HepG2 (cell line): ENCODE measurements around the gene ATP9A. TPM values are rescaled to one million over a fixed set of nuclear protein-coding genes. Genes with fewer than 3 reads are reported as not detected.

Experiments used
- AGO1 ChIP-seq: fragments of 200-400 bp; formaldehyde crosslinking; IDR thresholded peaks from 2 replicates; pipeline ENCODE4 v1.6.1; 2017; ENCODE audit warnings: mild to moderate bottlenecking, low read depth, low read length, moderate library complexity; ENCODE audit not compliant: poor library complexity, severe bottlenecking
- ELF4 ChIP-seq: sonication (generic); formaldehyde crosslinking; IDR thresholded peaks from 2 replicates; pipeline ENCODE4 v1.5.0; 2020; ENCODE audit warnings: missing genetic modification reagents, mild to moderate bottlenecking, moderate library complexity, borderline replicate concordance
- FOSL2 ChIP-seq: sonication (generic); formaldehyde crosslinking; IDR thresholded peaks from 2 replicates; pipeline ENCODE4 v1.4.0; 2020; ENCODE audit warnings: missing genetic modification reagents
- GFI1 ChIP-seq: sonication (generic); formaldehyde crosslinking; IDR thresholded peaks from 2 replicates; pipeline ENCODE4 v1.5.0; 2020; ENCODE audit warnings: missing genetic modification reagents, mild to moderate bottlenecking, borderline replicate concordance
- HMGA1 ChIP-seq: sonication (generic); formaldehyde crosslinking; conservative IDR thresholded peaks from 2 replicates; pipeline ENCODE4 v1.4.0; 2020; ENCODE audit warnings: missing genetic modification reagents
- JUNB ChIP-seq: sonication (generic); formaldehyde crosslinking; IDR thresholded peaks from 2 replicates; pipeline ENCODE4 v1.8.0; 2022; ENCODE audit warnings: missing genetic modification reagents, mild to moderate bottlenecking, borderline replicate concordance
- NFE2L1 ChIP-seq: sonication (generic); formaldehyde crosslinking; IDR thresholded peaks from 2 replicates; pipeline ENCODE4 v1.4.0; 2020; ENCODE audit warnings: missing genetic modification reagents, mild to moderate bottlenecking, borderline replicate concordance
- NFIB ChIP-seq: sonication (generic); formaldehyde crosslinking; IDR thresholded peaks from 2 replicates; pipeline ENCODE4 v1.9.0; 2021; ENCODE audit warnings: missing genetic modification reagents, mild to moderate bottlenecking, borderline replicate concordance
- NFKB2 ChIP-seq: sonication (generic); formaldehyde crosslinking; IDR thresholded peaks from 2 replicates; pipeline ENCODE4 v1.4.0; 2020; ENCODE audit warnings: missing genetic modification reagents, borderline replicate concordance
- PLRG1 ChIP-seq: fragments of 450-650 bp; conservative IDR thresholded peaks from 2 replicates; pipeline ENCODE4 v1.6.1; 2016
- RAD51 ChIP-seq: fragments of 450-650 bp; IDR thresholded peaks from 2 replicates; pipeline ENCODE4 v1.6.1; 2016; ENCODE audit warnings: borderline replicate concordance
- SP1 ChIP-seq, 2 experiments: fragments of 450-650 bp in 1 of 2; sonication (generic) in 1 of 2; formaldehyde crosslinking in 1 of 2; IDR thresholded peaks; 2 replicates each; pipeline versions ENCODE4 v1.4.0 to v1.6.1; 2016 to 2020; ENCODE audit warnings: missing genetic modification reagents in 1 of 2
- TAF15 ChIP-seq: fragments of 200-400 bp; formaldehyde crosslinking; IDR thresholded peaks from one replicate; pipeline ENCODE4 v1.6.1; 2018; ENCODE audit warnings: mild to moderate bottlenecking, low read depth, low read length; ENCODE audit not compliant: poor library complexity, severe bottlenecking
- TCF7L2 ChIP-seq: IDR thresholded peaks from 2 replicates; pipeline ENCODE4 v1.6.1; 2011; ENCODE audit warnings: mild to moderate bottlenecking, low read depth, low read length, moderate library complexity
- TMF1 ChIP-seq: sonication (generic); formaldehyde crosslinking; IDR thresholded peaks from 2 replicates; pipeline ENCODE4 v1.8.1; 2022; ENCODE audit warnings: low read depth, missing genetic modification reagents
- U2AF1 ChIP-seq: fragments of 200-400 bp; formaldehyde crosslinking; optimal IDR thresholded peaks from 2 replicates; pipeline ENCODE3; 2017; ENCODE audit warnings: mild to moderate bottlenecking, low read depth, low read length
- ZBTB21 ChIP-seq: sonication (generic); formaldehyde crosslinking; IDR thresholded peaks from 2 replicates; pipeline ENCODE4 v1.4.0; 2020; ENCODE audit warnings: missing genetic modification reagents
- ZFP41 ChIP-seq: sonication (generic); formaldehyde crosslinking; IDR thresholded peaks from 2 replicates; pipeline ENCODE4 v1.4.0; 2020; ENCODE audit warnings: mild to moderate bottlenecking, missing genetic modification reagents, borderline replicate concordance
- ZFP90 ChIP-seq: sonication (generic); formaldehyde crosslinking; IDR thresholded peaks from 2 replicates; pipeline ENCODE4 v1.8.0; 2022; ENCODE audit warnings: missing genetic modification reagents, mild to moderate bottlenecking, inconsistent platforms, borderline replicate concordance
- ZNF282 ChIP-seq: fragments of 450-650 bp; IDR thresholded peaks from 2 replicates; pipeline ENCODE4 v1.6.1; 2018; ENCODE audit not compliant: partially characterized antibody
- ZNF30 ChIP-seq: sonication (generic); formaldehyde crosslinking; IDR thresholded peaks from 2 replicates; pipeline ENCODE4 v1.5.0; 2020; ENCODE audit warnings: mild to moderate bottlenecking, missing genetic modification reagents
- ZNF354B ChIP-seq: sonication (generic); formaldehyde crosslinking; IDR thresholded peaks from 2 replicates; pipeline ENCODE4 v1.8.0; 2022; ENCODE audit warnings: mild to moderate bottlenecking, missing genetic modification reagents
- ZNF441 ChIP-seq: sonication (generic); formaldehyde crosslinking; IDR thresholded peaks from 2 replicates; pipeline ENCODE4 v1.7.0; 2021; ENCODE audit warnings: missing genetic modification reagents, borderline replicate concordance
- ZNF496 ChIP-seq: sonication (generic); formaldehyde crosslinking; IDR thresholded peaks from 2 replicates; pipeline ENCODE4 v1.8.1; 2023; ENCODE audit warnings: mild to moderate bottlenecking, moderate library complexity, missing genetic modification reagents; ENCODE audit not compliant: insufficient replicate concordance
- ZNF674 ChIP-seq: sonication (generic); formaldehyde crosslinking; IDR thresholded peaks from 2 replicates; pipeline ENCODE4 v1.5.0; 2020; ENCODE audit warnings: low read depth, mild to moderate bottlenecking, missing genetic modification reagents
- ZNF720 ChIP-seq: sonication (generic); formaldehyde crosslinking; IDR thresholded peaks from 2 replicates; pipeline ENCODE4 v1.4.0; 2020; ENCODE audit warnings: missing genetic modification reagents
- ZNF780A ChIP-seq: sonication (generic); formaldehyde crosslinking; IDR thresholded peaks from 2 replicates; pipeline ENCODE4 v1.8.0; 2022; ENCODE audit warnings: mild to moderate bottlenecking, missing genetic modification reagents, moderate library complexity
- ZSCAN9 ChIP-seq: IDR thresholded peaks from 2 replicates; pipeline ENCODE4 v1.6.1; 2016; ENCODE audit warnings: borderline replicate concordance
- polyA plus RNA-seq, 8 experiments: library from polyadenylated mRNA; depleted of rRNA in 3 of 8; stranded (reverse) in 7 of 8; unstranded in 1 of 8; fragments of >200 nt; fragmentation: Illumina TruSeq in 4 of 8; extraction: Trizol in 4 of 8; gene quantifications; 2 replicates each; pipeline versions ENCODE4 v1.2.1 to v1.2.3, GENCODE V29; 2011 to 2016; ENCODE audit warnings: low read depth in 4 of 8, missing spikeins in 1 of 8, mixed read lengths in 1 of 8; ENCODE audit not compliant: insufficient read depth in 1 of 8
- total RNA-seq, 5 experiments: library from RNA; depleted of rRNA; stranded (reverse); fragments of >200 nt; fragmentation: Illumina TruSeq; extraction: Trizol; gene quantifications; 2 replicates each; pipeline ENCODE4 v1.2.3, GENCODE V29; 2016; ENCODE audit warnings: low read depth in 1 of 5
- TF ChIP-seq, protein P1 (sequence below): sonication (generic); formaldehyde crosslinking; IDR thresholded peaks from 2 replicates; pipeline ENCODE4 v1.5.0; 2020; ENCODE audit warnings: missing genetic modification reagents
- TF ChIP-seq, protein P2 (sequence below), 2 experiments: fragments of 450-650 bp in 1 of 2; sonication (generic) in 1 of 2; formaldehyde crosslinking; IDR thresholded peaks; 2 replicates each; pipeline versions ENCODE4 v1.5.0 to v1.8.0; 2020 to 2022; ENCODE audit warnings: mild to moderate bottlenecking in 1 of 2, missing genetic modification reagents in 1 of 2

Gene ATP9A
- total and polyA plus RNA-seq, 2 of the 13 experiments (the other 11 are each of a cell fraction or from before 2014, with no cell fraction given), result 11.8 to 18.5 TPM

DNA sequence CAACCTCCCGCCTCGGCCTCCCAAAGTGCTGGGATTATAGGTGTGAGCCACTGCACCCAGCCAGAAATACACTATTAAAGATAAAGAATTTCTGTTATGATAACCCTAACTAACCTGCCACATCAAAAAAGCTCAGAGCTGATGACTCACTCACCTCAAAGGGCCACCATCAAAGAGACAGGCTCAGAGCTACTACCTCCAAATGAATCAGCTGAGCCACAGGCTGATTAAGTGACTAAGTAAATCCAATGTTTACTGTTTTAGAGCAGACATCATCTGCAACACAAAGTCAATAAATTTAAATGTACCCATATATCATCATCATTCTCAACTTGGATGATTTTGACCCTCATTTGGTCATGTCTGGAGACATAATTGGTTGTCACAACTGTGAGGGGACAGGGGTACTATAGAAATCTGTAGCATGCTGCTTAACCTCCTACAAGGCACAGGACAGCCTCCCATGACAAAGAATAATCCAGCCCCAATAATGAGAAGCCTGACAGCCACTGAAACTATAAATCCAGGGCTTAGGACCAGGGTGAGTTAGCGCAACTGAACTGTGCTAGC, 106.5 kb downstream of the ATP9A start (continued):
- TF ChIP-seq NFIB, result no peak
- TF ChIP-seq ZFP41 (CRISPR knock-in tag), result no peak
- TF ChIP-seq, protein P1, sequence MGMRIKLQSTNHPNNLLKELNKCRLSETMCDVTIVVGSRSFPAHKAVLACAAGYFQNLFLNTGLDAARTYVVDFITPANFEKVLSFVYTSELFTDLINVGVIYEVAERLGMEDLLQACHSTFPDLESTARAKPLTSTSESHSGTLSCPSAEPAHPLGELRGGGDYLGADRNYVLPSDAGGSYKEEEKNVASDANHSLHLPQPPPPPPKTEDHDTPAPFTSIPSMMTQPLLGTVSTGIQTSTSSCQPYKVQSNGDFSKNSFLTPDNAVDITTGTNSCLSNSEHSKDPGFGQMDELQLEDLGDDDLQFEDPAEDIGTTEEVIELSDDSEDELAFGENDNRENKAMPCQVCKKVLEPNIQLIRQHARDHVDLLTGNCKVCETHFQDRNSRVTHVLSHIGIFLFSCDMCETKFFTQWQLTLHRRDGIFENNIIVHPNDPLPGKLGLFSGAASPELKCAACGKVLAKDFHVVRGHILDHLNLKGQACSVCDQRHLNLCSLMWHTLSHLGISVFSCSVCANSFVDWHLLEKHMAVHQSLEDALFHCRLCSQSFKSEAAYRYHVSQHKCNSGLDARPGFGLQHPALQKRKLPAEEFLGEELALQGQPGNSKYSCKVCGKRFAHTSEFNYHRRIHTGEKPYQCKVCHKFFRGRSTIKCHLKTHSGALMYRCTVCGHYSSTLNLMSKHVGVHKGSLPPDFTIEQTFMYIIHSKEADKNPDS (CRISPR knock-in tag), result no peak
- no peak for TF ChIP-seq ZNF441 (CRISPR knock-in tag)
- TF ChIP-seq TCF7L2, result no peak; the same call in 1 of the 2 replicates
- TF ChIP-seq ELF4 (CRISPR knock-in tag), result no peak
- no peak for TF ChIP-seq U2AF1
- no peak for TF ChIP-seq ZNF780A
- TF ChIP-seq ZBTB21, result peak; percentile 19; the same call in 1 of the 2 replicates
- TF ChIP-seq SP1 (IDR thresholded peaks at IDR 0.05), result no peak
- TF ChIP-seq SP1 (CRISPR knock-in tag; IDR thresholded peaks at IDR 0.05), result no peak
- TF ChIP-seq TMF1 (CRISPR knock-in tag), result no peak
- no peak for TF ChIP-seq AGO1
- no peak for TF ChIP-seq ZNF354B (CRISPR knock-in tag)
- no peak for TF ChIP-seq PLRG1
- TF ChIP-seq NFKB2 (CRISPR knock-in tag), result no peak
- peak; percentile 100 for TF ChIP-seq FOSL2 (CRISPR knock-in tag)
- no peak for TF ChIP-seq ZNF720 (CRISPR knock-in tag)
- TF ChIP-seq ZNF282, result no peak
- no peak for TF ChIP-seq ZNF674 (CRISPR knock-in tag)
- no peak for TF ChIP-seq RAD51
- TF ChIP-seq NFE2L1, result no peak
- TF ChIP-seq TAF15, result no peak
- peak; percentile 97 for TF ChIP-seq JUNB (CRISPR knock-in tag)
- TF ChIP-seq ZNF496 (CRISPR knock-in tag), result no peak
- no peak for TF ChIP-seq ZNF30 (CRISPR knock-in tag)
- TF ChIP-seq HMGA1, result no peak
- TF ChIP-seq, protein P2, sequence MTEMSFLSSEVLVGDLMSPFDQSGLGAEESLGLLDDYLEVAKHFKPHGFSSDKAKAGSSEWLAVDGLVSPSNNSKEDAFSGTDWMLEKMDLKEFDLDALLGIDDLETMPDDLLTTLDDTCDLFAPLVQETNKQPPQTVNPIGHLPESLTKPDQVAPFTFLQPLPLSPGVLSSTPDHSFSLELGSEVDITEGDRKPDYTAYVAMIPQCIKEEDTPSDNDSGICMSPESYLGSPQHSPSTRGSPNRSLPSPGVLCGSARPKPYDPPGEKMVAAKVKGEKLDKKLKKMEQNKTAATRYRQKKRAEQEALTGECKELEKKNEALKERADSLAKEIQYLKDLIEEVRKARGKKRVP (CRISPR knock-in tag; IDR thresholded peaks at IDR 0.05), result peak in 1 of 2 experiments; percentile 45; a peak in 1 of 4 replicates
- TF ChIP-seq ZSCAN9 (CRISPR knock-in tag), result peak; percentile 66; the same call in 1 of the 2 replicates
- no peak for TF ChIP-seq ZFP90 (CRISPR knock-in tag)
- TF ChIP-seq GFI1 (CRISPR knock-in tag), result no peak
